Cardiac muscle cell (in vitro differentiated cells and primary cell): ENCODE results near the gene MME. TPM values are rescaled to one million over a fixed set of nuclear protein-coding genes. Genes with fewer than 3 reads are reported as not detected.

ENCODE experiments used
- DNase-seq, 2 donors: peaks; one replicate each; pipeline versions ENCODE4 v3.0.0 to v3.0.0-alpha.2; 2010 to 2017; ENCODE audit warnings: low read depth in 1 of 2, low spot score in 1 of 2
- H3K27ac ChIP-seq: fragments of 200-600 bp; sonication (generic); 2 replicates; pipeline ENCODE4 v1.5.1; 2016
- H3K27me3 ChIP-seq: fragments of 200-600 bp; sonication (generic); 2 replicates; pipeline ENCODE4 v1.6.0; 2016; ENCODE audit warnings: control low read depth
- H3K36me3 ChIP-seq: fragments of 200-600 bp; sonication (generic); 2 replicates; pipeline ENCODE4 v1.5.1; 2016; ENCODE audit warnings: control low read depth
- H3K4me1 ChIP-seq: fragments of 200-600 bp; sonication (generic); 2 replicates; pipeline ENCODE4 v1.8.1; 2017; ENCODE audit warnings: low read depth, mild to moderate bottlenecking, mixed run types
- H3K4me3 ChIP-seq: fragments of 200-600 bp; sonication (generic); 2 replicates; pipeline ENCODE4 v1.5.1; 2016; ENCODE audit warnings: mild to moderate bottlenecking
- H3K9me3 ChIP-seq: fragments of 200-600 bp; sonication (generic); 2 replicates; pipeline ENCODE4 v1.5.1; 2017; ENCODE audit warnings: low read depth, mild to moderate bottlenecking, control low read depth
- polyA plus RNA-seq: library from polyadenylated mRNA; unstranded; fragments of >200 nt; fragmentation: Nextera tagmentation; extraction: Ambion mirVana; gene quantifications from 2 replicates; pipeline ENCODE4 v1.2.1, GENCODE V29; 2016
- total RNA-seq: library from RNA; depleted of rRNA; stranded (reverse); fragments of >200 nt; gene quantifications from 2 replicates; pipeline ENCODE4 v1.2.3, GENCODE V29; 2016
- TF ChIP-seq, protein P1 (sequence below): IDR thresholded peaks from 2 replicates; pipeline ENCODE4 v1.5.1; 2012; ENCODE audit warnings: low read depth, mild to moderate bottlenecking, low read length

The MME gene
- total and polyA plus RNA-seq, 2 experiments from 2014 or later, result 1.0 to 2.4 TPM

DNA sequence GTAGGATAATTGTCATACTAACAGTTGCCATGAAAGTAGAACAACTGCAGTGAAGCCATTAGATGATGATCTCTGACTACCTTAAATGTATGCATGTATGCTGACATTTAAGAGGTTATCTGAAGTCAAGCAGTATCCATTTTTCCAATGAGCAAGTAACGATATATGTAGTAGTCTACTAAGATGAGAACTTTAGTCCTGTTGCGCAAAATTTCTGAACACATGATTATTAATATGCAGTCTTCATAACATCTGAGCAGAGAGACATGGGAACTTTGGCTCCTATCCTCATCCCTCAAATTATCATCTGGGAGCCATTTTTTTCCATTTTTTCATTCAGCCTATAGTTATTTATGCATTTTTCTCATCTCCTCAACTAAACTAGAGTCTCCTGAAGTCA is 79.2 kb downstream of the MME start:
- no peak overlapping the region for H3K4me3 ChIP-seq
- H3K4me1 ChIP-seq, result no peaks in the 10 kb centered on the region
- TF ChIP-seq, protein P1, sequence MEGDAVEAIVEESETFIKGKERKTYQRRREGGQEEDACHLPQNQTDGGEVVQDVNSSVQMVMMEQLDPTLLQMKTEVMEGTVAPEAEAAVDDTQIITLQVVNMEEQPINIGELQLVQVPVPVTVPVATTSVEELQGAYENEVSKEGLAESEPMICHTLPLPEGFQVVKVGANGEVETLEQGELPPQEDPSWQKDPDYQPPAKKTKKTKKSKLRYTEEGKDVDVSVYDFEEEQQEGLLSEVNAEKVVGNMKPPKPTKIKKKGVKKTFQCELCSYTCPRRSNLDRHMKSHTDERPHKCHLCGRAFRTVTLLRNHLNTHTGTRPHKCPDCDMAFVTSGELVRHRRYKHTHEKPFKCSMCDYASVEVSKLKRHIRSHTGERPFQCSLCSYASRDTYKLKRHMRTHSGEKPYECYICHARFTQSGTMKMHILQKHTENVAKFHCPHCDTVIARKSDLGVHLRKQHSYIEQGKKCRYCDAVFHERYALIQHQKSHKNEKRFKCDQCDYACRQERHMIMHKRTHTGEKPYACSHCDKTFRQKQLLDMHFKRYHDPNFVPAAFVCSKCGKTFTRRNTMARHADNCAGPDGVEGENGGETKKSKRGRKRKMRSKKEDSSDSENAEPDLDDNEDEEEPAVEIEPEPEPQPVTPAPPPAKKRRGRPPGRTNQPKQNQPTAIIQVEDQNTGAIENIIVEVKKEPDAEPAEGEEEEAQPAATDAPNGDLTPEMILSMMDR, result no peak
- no peaks in the 10 kb centered on the region for H3K9me3 ChIP-seq
- H3K27me3 ChIP-seq, result no peaks in the 10 kb centered on the region
- H3K27ac ChIP-seq, result no peak overlapping the region
- H3K36me3 ChIP-seq, result no peaks in the 10 kb centered on the region
- DNase-seq, result no peak

DNA sequence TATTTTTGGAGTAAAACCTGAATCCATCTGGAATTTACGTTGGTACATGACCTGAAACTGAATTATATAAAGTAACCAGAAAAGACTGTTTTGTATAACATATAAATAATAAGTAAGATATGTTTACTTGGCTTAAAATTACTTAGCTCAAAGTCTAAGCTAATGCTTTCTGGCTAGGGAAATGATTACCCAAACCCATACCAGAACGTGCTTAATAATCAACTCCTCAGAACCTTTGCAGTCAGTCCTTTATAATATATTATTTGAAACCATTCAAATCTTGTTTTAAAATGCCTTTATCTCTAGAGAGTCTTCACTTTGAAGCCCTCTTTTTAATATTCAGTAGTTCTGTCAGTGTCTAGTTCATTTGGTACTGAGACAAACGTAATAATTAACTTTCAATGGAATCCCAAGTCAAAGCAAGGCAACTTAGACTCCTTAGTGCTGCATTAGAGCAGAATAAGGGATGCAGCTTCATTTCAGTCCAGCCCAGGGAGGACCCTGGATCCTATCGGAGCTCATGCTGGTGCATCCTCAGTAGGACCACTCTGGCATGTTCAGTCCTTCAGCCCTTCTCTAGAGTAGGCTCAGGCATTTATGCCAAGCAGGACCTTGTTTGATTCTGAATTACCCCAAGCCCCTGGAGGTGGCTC is 81.6 kb downstream of the MME start:
- Histone ChIP-seq H3K27me3 (no peaks in the 10 kb centered on the region), H3K4me3 (no peak overlapping the region), H3K36me3 (no peaks in the 10 kb centered on the region), H3K27ac (no peak overlapping the region), H3K4me1 (peaks cover 6% of the 10 kb centered on the region), H3K9me3 (no peaks in the 10 kb centered on the region)
- DNase-seq, result no peak
- TF ChIP-seq, protein P1, result no peak

DNA sequence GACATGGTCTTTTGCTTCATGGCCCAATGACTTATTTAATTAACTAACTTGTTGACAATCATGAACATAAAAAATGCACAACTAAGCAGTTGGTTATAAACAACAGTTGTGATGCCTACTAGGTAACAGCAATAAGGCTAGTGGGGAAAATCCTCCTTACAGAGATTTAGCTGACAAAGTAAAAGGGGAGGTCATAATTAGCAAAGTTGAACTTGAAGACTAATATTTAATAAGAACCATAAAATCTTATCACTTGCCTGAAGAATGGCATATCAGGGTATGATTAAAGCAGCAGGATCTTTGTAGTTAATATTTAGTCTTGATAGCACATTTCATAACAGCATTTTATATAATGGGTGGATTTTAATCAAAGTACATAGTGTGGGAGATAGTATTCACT is 84.2 kb downstream of the MME start:
- Histone ChIP-seq H3K36me3 (no peaks in the 10 kb centered on the region), H3K27ac (no peak overlapping the region), H3K27me3 (no peaks in the 10 kb centered on the region), H3K4me1 (peaks cover 6% of the 10 kb centered on the region), H3K9me3 (no peaks in the 10 kb centered on the region), H3K4me3 (no peak overlapping the region)
- TF ChIP-seq, protein P1, result no peak
- DNase-seq, result no peak

DNA sequence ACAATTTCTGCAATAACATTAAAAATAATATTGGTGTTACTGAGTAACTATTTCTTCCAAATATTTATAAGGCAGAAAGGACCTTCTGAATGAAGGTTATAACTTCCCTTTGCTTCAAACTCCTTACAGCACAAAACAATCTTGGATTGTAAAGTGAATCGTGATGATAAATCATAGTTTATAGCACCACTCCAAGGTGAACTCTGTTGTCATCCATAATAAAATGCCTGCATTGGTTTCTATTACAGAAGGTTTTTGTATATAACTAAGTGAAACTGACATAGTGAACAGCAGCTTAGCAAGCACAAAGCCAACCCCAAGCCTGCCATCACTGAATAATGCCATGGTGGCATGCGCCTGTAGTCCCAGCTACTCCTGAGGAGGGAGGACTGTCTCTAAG is 86.3 kb downstream of the MME start:
- Histone ChIP-seq H3K36me3 (no peaks in the 10 kb centered on the region), H3K4me1 (peaks cover 6% of the 10 kb centered on the region), H3K4me3 (no peak overlapping the region), H3K27ac (no peak overlapping the region), H3K9me3 (no peaks in the 10 kb centered on the region), H3K27me3 (no peaks in the 10 kb centered on the region)
- TF ChIP-seq, protein P1, result no peak
- no peak for DNase-seq

DNA sequence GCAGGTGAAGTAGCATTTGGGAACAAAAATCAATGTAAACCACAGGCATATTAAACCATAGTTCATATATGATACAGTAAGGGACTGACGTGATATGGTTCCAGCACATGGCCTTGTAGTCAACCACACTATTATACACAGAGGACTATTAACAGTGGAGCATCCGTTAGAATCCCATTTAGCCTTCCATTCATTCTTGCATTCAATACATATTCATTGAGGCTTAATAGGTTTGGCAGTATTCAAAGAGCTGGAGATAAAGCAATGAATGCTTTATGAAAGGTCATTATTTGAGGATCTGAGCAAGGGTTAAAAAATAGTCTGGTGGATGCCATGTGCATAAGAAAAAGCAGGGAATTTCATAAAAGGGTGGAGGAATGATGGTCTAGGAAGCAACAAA is 89.1 kb downstream of the MME start:
- TF ChIP-seq, protein P1, result no peak
- Histone ChIP-seq H3K27ac (no peak overlapping the region), H3K36me3 (no peaks in the 10 kb centered on the region), H3K4me1 (peaks cover 6% of the 10 kb centered on the region), H3K4me3 (no peak overlapping the region), H3K27me3 (no peaks in the 10 kb centered on the region), H3K9me3 (no peaks in the 10 kb centered on the region)
- no peak for DNase-seq
